Middle frontal gyrus (tissue), 1 donor: Measurements from ENCODE around the gene CHI3L2.

Experiments used
- DNase-seq: peaks from one replicate; pipeline ENCODE4 v3.0.0-alpha.2; 2015; ENCODE audit warnings: low spot score; ENCODE audit errors: extremely low spot score

Gene CHI3L2

GRCh38 chr1:111220302-111220890, 7.1 kb upstream of the CHI3L2 start:
- no peak for DNase-seq

DNA sequence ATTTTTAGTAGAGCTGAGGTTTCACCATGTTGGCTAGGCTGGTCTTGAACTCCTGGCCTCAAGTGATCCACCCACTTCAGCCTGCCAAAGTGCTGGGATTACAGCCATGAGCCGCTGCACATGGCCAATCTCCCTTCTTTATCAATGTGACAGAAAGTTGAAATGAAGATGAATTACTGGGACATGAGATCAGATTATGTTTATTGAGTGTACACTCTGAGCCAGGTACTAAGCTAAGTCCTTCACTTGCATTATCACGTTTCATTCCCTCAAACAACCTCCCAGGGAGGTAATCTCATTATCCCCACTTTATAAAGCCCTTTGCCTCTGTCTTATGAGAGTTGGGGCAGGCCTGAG, 6.3 kb upstream of the CHI3L2 start:
- DNase-seq, result no peak

DNA sequence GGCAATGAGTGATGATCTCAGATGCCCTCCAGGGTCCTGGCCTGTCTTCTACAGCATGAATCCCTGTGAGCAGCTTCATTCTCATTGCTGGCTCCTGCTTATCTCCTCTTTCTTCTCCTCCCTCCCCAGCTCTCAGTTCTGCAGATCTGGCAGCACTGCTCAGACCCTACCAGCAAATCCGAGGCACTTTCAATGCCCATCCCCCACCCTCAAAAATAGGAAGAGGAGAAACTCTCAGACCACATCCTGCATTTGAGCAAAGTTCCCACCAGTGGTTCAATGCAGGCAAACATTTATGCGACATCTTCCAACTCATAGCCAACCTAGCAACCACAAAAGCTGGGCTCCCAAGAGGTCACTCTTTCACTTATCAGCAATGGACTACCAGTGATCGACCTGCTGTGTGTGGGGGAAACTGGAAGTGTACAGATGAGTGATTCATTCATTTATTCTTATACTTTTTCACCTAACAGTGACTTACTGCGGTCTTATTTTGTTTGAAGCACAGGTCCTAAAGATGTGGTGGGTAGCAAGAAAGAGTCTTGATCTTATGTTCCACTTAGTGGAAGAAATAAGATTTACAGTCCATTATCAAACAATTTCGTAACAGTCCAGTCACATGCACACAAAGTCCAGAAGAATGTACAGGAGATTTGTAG, 5.8 kb upstream of the CHI3L2 start:
- DNase-seq, result no peak

DNA sequence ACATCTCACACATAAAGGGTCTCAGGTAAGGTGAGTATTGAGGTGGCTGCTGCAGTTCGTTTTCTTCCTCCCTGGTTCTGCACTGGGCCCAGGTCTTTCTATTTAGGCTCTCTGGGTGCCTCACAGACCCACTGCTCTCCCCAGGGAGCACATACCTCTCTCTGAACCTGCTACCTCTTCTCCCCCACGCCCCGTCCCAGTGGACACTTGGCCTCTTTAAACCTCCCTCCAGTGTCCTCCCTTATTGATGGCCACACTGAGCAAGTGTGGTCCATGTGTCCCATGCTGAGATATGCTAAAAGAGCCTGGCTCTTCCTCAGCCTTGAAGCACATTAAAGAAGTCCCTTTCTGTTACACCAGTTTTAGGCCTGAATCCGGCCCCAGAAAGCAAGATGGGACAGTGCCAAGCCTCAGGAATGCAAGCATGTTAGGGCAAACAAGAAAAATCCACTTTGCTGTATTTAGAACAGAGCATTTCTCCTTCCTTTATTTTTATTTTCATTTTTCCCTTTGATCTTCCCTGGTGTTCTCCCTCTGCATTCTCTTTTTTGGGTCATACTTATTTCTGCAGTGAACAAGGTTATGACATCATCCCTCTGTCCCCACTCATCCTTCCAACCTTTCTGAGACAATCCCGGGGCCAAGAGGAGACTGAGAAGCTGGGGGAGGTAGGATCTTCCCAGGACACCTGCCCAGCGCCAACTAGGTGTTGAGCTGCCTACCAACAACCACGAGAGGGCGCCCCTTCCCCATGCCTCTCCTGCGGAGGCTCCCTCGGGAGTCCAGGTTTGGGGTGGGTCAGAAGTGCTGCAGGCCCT, 5.0 kb upstream of the CHI3L2 start:
- no peak for DNase-seq

- DNase-seq, result no peak
Observed at GRCh38 chr1:111223126-111223685, 4.3 kb upstream of the CHI3L2 start.

DNA sequence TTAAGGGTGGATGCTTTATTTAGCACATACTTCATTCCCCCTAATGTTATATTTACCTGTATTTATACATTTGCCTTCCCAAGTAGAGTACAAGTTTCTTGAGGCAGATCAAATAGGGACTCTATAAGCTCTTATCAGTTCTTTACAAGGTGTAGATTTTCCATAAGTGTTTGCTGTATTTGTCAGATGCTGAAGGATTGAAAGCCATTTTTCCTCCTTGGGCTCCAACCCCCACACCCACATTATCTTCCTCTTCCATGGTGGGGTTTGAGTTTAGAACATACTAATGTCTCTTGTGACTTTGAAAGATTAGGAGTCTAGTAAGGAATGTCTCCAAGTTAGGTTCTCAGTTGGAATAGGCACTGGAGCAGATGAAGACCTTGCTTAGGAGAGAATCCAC, 2.4 kb upstream of the CHI3L2 start:
- no peak for DNase-seq

- DNase-seq, result no peak
Observed at GRCh38 chr1:111225717-111226400, 1.7 kb upstream of the CHI3L2 start.

GRCh38 chr1:111227851-111228747, 586 bp downstream of the CHI3L2 start:
- DNase-seq, result peak; percentile 38

DNA sequence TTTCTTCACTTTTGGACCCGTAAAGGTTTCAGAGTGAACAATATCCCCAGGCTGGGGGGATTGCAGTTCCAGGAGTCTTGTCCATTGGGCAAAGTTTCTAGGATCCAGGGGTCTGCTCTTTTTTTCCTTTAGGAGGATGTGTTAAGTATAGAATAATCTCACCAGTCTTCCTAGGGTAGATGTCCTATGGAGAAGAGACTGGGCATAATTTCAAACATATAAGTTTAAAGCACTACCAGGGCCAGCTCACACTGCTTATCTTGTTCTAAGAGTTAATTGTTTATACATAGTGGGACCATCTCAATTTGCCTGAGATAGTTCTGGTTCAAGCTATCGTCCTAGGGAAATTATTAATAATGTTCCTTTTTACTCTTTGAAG, 1.2 kb downstream of the CHI3L2 start:
- no peak for DNase-seq

- no peak for DNase-seq
Observed at GRCh38 chr1:111232134-111232533, 4.6 kb downstream of the CHI3L2 start.

DNA sequence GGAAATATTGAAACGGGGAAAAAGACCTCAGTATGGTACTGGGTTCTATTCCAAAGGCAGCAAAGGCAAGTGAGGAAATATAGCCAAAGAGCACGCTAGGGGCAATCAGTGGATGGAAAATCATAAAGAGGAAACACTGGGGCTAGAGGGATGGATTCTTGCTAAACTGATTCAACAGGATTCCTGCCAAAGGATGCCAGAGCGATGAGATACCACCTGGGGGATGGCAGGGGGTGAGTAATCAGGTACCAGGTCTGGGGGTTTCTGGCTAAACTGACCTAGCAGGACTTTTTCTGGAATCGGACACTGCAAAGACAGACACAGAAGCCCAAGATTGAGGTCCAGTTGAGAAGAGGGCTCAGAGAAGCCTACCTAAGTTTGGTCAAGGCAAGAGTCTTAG, 6.7 kb downstream of the CHI3L2 start:
- DNase-seq, result no peak

- no peak for DNase-seq
Observed at GRCh38 chr1:111234866-111235265, 7.4 kb downstream of the CHI3L2 start.

- DNase-seq, result no peak
Observed at GRCh38 chr1:111236379-111236778, 8.9 kb downstream of the CHI3L2 start.

GRCh38 chr1:111236806-111237205, 9.3 kb downstream of the CHI3L2 start:
- no peak for DNase-seq

DNA sequence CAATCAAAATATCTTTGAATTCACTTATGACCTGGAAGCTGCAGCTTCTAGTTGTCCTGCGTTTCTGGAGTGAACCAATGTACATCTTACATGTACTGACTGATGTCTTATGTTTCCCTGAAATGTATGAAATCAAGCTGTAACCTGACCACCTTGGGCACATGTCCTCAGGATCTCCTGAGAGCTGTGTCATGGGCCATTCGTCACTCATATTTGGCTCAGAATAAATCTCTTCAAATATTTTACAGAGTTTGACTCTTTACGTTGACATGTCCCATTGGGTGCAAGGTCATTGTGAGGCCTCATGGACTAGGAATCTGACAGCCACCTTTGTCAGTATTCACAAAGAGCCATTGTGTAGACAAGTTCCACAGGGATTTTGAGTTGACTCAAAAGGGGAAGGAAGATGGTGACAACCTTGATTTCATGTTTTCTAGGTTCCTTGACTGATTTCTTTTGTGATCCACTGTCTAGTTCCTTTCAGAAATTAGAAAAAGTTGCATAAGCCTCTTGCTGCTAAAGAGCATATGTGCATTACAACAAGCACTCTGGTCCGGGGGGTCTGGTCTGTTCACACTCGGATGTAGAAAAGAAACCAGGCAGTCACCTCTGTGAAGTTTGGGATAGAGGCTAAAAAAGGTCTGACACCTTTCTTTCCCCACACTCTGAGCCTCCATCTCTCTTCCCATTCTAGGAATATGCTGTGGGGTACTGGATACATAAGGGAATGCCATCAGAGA, 10.7 kb downstream of the CHI3L2 start:
- DNase-seq, result no peak

DNA sequence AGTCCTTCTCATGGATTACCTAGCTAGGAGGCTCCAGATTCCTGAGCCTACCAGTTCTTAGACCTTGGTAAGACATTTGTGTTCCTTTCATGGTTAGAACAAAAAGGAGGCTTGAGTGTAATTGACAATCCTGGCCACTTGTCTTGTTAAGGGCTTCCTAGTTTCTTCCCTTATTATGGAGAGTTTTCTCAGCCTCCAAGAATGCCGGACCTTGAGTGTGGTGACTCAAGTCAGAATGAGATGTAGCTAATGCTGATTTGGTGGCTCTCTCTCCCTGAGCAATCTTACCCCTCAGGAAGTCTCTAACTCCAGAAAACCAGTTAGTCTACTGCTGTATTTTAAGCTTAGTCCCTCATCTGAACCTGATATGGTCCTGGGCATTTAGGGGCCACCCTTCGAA, 14.3 kb downstream of the CHI3L2 start:
- DNase-seq, result no peak

- no peak for DNase-seq
Observed at GRCh38 chr1:111242805-111243523, 15.5 kb downstream of the CHI3L2 start.

DNA sequence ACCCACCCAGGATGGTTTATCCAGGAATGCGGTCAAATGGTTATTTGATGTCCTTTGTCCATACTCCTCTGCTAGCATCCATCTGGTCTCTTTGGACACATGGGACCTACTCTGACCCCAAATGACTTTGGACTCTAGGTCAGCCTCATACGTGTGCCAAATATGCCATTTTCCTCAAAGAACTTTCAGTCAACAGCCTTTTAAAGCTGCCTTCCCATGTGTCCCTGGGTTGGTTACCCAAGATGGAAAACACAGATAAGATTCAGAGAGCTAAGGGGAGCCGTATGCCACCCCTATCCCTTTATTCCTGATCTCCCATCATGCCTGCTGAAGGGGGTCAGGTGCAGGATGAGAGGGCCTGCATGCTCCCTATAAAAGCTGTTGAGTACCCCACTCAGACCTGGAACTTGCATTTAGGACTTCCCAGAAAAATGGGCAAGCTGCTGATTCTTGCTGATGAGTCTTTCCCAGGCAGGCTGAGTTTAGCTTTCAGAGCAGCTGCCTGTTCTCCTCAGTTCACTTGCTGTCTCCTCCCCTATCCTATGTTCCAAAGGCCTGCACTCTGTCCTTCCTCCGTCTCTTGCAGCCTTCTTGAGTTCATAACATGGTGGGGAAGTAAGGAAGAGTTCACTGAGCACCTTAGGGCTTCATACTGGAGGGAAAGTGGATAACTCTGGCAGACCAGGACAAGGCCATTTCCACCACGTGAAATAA, 19.8 kb downstream of the CHI3L2 start:
- DNase-seq, result no peak

- DNase-seq, result no peak
Observed at GRCh38 chr1:111249960-111250359, 22.4 kb downstream of the CHI3L2 start.
